ENCODE measurements around the gene EEIG2. TPM values are rescaled to one million over a fixed set of nuclear protein-coding genes. Genes with fewer than 3 reads are reported as not detected.
"Not testable (repeated sequence)": the region's sequence is repeated elsewhere in the genome, so short reads cannot be mapped to it uniquely, and the experiment has no call there.

EEIG2 gene
- 10 to 100 TPM in 1 of 3 donors, 1 to 10 TPM in 2; 1.8 to 17.5 (median 4.1) TPM for polyA plus RNA-seq

DNA sequence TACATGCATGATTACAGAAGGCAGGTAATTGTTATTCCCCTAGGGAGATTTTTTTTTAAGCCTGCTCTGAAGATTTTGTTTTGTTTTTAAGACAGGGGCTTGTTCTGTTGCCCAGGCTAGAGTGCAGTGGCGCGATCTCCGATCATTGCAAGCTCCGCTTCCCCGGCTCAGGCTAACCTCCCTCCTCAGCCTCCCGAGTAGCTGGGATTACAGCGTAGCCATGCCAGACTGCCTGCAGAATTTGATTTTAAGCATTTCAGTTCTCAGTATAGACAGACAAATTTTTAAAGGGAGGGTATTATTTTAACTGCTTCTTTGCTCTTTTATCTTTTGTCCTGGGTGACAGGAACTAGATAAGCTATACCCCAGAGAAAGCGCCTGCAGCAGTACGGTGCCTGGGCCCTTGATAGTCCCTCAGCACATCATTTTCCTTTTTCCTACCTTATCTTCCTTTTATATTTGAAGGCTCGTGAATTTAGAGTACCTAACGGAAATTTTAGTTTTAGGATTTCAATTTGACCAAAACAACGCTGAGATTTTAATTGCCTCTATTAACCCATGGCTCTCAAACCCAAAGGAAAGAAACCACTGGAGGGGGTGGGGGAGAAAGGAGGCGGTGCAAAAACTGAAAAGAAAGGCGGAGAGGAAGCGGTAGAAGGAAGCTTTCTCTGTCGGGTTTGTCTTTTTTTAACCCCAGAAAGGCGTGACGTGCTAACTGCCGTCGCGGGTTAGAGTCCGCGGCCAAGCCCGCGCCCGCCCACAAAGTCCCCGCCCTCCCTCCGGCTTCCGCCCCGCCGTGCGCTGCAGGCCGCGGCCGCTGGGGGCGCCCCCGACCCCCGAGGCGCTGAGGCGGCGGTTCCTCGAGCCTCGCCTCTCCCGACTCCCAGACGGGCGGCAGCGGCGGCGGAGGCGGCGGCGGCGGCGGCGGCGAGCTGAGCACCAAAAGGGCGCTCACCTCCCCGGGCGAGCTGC is at the start of gene EEIG2:
TSS of gene EEIG2 (plus strand) at position 886 of the 972 bp plus-strand sequence. CDS start 329 bp downstream, outside the sequence.
- 12 to 13% (median 12%) methylated on average over 55 to 59 of the region's 59 CpGs for WGBS, 3 donors
- no peak within 1 kb of the TSS for H3K27ac ChIP-seq (ENCODE audit: low read depth, low read length)

DNA sequence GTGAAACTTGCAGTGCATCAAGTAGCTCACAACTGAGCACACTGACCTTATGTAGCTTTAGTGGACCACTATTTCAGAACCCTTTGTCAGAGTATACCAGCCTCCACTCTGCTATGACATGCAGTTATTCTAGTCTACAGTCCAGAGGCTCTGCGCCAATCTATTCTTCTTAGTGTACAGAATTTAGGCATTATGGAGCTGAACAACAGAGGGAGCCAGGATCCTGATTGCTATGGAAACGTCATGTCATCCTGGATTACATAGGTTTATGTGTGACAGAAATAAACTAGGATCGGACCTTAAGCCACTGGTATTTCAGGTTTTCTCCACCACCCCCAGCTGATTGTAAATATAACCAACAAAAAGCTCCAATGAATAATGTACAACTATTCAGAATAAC is 48.1 kb upstream of the EEIG2 start:
- H3K27ac ChIP-seq (ENCODE audit: low read depth, low read length), result no peak overlapping the region
- 43 to 63% (median 61%) methylated on average over 3 of the region's 3 CpGs for WGBS, 3 donors

DNA sequence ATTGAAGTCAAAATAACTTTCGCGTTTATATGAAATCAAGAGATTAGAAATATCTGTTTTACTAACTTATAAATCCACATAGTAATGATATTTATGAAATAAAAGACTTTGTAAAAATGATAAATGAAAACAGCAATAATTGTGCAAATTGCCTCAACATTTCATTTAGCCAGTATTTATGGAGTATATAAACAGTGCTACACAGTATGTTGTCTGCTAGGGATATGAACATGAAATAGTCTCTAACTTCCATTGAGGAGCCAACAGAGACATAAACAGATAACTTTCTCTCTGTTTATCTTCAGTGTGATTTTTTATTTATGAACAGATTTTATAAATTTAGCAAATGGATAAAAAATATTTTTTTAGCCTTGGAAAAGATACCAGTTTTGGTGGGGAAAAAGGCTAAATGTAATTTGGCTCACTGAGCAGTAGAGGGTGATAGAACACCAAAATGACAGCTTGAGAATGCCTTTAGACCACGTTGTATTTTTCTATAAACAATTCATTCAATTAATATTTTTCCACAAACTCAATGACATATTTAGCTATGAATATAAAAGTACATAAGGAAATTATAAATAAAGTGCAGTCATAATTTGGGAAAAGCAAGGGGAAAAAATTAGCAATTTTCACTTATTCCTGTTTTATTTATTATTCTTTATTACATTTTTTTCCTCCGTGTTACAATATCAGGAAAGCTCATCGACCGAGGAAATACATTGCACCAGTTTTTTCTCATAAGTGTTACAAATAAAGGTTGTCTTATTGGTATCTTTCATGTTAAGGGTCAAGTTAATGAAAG is 47.5 kb upstream of the EEIG2 start:
- H3K27ac ChIP-seq (ENCODE audit: low read depth, low read length), result no peak overlapping the region
- 50 to 68% (median 64%) methylated on average over 6 of the region's 6 CpGs for WGBS, 3 donors

DNA sequence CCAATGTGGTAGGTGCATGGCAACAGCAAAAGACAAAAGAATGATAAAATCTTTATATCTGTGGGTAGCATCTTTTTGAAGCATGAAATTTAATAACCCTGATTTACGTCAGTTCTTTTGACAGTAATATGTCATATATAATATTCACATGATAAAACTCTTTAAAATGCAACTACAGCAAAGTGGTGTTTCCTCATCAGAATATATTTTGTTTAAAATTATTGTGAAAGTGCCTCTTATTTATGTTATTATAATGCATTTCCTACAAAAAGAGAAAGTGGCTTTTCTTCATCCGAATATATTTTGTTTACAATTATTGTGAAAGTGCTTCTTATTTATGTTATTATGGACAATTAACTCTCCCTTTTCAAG is 46.9 kb upstream of the EEIG2 start:
- 55 to 70% (median 66%) methylated on average over 2 of the region's 2 CpGs for WGBS, 3 donors
- H3K27ac ChIP-seq (ENCODE audit: low read depth, low read length), result no peak overlapping the region

DNA sequence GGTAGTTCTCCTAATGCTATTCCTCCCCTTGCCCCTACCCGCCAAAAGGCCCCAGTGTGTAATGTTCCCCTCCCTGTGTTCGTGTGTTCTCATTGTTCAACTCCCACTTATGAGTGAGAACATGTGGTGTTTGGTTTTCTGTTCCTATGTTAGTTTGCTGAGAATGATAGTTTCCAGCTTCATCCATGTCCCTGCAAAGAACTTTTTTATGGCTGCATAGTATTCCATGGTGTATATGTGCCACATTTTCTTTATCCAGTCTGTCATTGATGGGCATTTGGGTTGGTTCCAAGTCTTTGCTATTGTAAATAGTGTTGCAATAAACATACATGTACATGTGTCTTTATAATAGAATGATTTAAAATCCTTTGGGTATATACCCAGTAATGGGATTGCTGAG is 46.0 kb upstream of the EEIG2 start:
- H3K27ac ChIP-seq (ENCODE audit: low read depth, low read length), result not testable (repeated sequence)
- 93 to 98% (median 97%) methylated on average over 2 of the region's 2 CpGs for WGBS, 3 donors

DNA sequence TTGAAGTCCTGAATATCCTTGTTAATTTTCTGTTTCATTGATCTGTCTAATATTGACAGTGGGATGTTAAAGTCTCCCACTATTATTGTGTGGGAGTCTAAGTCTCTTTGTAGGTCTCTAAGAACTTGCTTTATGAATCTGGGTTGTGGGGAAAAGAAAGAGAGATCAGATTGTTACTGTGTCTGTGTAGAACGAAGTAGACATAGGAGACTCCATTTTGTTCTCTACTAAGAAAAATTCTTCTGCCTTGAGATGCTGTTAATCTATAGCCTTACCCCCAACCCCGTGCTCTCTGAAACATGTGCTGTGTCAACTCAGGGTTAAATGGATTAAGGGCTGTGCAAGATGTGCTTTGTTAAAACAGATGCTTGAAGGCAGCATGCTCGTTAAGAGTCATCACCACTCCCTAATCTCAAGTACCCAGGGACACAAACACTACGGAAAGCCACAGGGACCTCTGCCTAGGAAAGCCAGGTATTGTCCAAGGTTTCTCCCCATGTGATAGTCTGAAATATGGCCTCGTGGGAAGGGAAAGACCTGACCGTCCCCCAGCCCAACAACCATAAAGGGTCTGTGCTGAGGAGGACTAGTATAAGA is 42.5 kb upstream of the EEIG2 start:
- not testable (repeated sequence) for H3K27ac ChIP-seq (ENCODE audit: low read depth, low read length)
- 72 to 89% (median 78%) methylated on average over 6 of the region's 6 CpGs for WGBS, 3 donors

DNA sequence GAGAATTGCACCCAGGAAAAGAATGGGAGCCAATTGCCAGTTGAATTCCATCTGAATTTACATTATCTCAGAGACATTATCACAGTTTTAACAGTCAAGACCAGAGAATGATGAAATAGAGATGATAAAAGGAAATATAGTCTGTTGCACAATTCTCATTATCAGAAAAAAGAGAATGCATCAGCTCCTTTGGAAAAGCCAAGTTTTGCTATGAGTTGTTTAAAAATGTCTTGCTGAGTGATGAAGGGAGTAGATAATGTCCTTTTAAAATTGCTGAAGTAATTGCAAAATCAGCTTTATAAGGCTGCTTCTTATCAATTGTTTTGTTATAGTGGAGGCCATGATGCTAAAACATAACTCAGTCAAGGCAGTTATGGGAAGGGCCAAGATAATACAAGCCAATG is 37.9 kb upstream of the EEIG2 start:
- no peak overlapping the region for H3K27ac ChIP-seq (ENCODE audit: low read depth, low read length)

DNA sequence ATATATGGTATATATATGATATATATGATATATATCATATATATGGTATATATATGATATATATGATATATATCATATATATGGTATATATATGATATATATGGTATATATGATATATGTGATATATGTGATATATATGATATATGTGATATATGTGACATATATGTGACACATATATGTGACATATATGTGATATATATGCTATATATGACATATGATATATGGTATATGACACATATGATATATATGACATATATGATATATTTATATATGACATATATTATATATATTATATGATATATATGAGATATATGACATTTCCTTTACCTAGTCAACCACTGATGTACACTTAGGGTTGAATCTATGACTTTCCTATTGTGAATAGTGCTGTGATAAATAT is 36.1 kb upstream of the EEIG2 start:
- no peak overlapping the region for H3K27ac ChIP-seq (ENCODE audit: low read depth, low read length)

DNA sequence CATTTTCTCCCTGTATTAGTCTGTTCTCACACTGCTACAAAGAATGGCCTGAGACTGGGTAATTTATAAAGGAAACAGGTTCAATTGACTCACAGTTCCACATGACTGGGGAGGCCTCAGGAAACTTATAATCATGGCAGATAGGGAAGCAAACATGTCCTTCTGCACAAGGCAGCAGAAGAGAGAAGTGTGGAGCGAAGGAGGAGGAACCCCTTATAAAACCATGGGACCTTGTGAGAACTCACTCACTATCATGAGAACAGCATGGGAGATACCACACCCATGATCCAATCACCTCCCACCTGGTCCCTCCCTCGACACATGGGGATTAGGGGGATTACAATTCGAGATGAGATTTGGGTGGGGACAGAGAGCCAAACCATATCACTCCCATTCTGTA is 35.2 kb upstream of the EEIG2 start:
- 94 to 100% (median 98%) methylated on average over 3 of the region's 3 CpGs for WGBS, 3 donors
- H3K27ac ChIP-seq (ENCODE audit: low read depth, low read length), result no peak overlapping the region

DNA sequence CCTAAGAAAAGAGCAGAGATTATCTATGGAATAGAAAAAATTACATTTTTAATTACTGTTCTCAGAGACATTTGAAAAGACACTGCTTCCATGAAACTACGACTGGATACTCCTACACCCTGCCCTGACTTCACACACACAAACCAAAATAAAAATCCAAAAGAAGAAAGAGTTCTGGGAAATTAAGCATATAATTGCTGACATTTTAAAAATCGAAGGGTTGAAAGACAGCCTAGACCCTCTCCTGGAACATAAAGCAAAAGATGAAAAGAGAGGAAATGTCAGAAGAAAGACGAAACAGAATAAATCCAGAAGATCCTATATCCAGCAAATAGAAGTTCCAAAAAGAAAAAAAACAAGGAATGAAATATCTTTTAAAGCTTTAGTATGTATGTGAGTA is 32.8 kb upstream of the EEIG2 start:
- 59 to 85% (median 82%) methylated on average over 3 of the region's 3 CpGs for WGBS, 3 donors
- H3K27ac ChIP-seq (ENCODE audit: low read depth, low read length), result no peak overlapping the region

DNA sequence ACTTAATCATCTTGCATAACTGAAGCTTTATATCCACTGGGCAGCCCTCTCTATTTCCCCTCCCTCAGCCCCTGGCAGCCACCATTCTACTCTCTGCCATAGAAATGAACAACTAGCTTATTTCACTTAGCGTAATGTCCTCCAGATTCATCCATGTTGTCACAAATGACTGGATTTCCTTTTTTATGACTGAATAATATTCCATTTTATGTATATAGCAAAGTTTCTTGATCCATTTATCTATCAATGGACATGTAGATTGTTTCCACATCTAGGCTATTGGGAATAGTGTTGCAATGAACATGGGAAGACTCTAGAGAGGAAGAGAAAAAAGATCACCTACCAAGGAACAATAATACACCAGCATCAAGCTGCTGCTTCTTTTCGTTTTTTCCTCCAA is 32.1 kb upstream of the EEIG2 start:
- H3K27ac ChIP-seq (ENCODE audit: low read depth, low read length), result no peak overlapping the region
- 87 to 94% (median 94%) methylated on average over 2 of the region's 2 CpGs for WGBS, 3 donors

DNA sequence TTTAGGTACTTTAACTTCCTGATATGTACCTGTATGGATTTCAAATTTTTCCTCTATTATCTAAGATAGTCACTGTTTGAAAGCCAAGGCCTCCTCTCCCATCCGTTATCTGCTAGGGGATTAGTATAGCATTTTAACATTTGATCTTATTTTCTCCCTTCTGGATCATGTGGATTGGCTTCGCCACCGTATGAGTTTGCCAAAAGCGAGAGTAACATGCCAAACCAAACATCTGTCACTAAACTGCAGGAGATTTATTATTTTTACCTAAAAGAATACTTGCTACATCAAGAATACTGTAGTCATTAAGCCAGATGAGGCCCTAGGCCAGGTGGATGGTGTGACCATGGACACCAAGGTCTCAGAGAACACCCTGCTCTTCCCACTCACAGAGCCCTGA is 28.5 kb upstream of the EEIG2 start:
- H3K27ac ChIP-seq (ENCODE audit: low read depth, low read length), result no peak overlapping the region
- 35 to 65% (median 63%) methylated on average over 4 of the region's 4 CpGs for WGBS, 3 donors

DNA sequence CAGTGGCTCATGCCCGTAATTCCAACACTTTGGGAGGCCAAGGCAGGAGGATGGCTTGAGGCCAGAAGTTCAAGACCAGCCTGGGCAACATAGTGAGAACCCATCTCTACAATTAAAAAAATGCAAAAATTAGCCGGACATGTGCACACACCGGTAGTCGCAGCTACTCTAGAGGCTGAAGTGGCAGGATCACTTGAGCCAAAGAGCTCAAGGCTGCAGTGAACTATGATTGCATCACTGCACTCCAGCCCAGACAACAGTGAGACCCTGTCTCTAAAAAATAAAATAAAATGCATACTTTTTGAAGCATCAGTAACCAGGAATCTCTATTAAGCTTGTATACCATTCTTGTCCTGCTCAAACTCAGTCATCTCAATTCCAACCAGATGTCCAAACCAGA is 27.2 kb upstream of the EEIG2 start:
- no peak overlapping the region for H3K27ac ChIP-seq (ENCODE audit: low read depth, low read length)
- WGBS, 3 donors, result 63 to 64% (median 63%) methylated on average over 4 of the region's 4 CpGs

DNA sequence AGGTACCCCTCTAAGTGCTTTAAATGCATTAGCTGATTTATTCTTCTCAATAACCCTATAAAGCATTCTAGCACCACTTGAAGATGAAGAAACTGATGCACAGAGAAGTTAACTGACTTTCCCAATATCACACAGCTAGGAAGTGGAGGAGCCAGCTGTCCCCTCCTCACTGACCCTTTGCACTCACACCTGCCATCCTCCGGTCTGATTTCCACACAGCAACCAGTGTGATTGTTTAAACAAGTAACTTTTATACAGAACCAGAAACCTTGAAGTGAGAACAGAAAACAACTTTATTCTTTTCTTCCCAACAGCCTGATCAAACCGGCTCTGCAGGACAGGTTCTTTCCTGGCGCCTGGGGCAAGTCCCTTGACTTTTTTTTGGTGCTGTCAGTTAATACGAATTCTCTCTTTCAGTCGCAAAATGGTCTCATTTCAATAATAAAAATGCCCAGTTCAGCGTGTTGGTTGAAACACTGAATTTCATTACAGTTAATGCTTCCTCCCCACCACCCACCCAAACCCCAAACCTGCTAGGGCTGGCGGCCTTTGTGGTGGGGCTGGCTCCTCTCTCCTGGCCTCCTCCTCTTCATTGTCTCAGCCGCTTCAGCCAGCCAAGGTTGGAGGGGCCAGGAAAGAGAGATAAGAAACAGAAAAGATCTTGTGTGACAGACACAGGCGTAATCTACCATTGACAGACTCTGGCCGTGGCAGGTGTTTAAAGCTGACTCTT is 26.4 kb upstream of the EEIG2 start:
- 23 to 73% (median 64%) methylated on average over 10 of the region's 10 CpGs for WGBS, 3 donors
- H3K27ac ChIP-seq (ENCODE audit: low read depth, low read length), result no peak overlapping the region

DNA sequence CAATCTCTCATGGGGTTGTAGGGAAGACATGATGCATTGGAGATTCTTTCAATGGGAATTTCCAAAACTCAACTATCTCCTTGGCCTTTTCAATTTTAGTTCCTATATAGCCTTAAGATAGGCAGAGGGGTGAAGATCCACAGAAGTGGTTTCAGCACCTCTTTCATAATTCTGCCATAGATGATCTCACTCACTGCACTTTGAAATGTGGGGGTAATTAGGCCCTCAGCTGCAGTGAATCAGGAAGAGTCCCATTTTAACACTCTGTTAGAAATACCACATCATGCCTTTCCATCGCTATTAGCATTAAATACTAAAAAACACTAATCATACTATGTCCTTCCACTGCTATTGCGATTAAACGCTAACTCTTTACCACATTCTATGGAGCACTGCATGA is 25.1 kb upstream of the EEIG2 start:
- WGBS, 3 donors, result 98 to 99% (median 99%) methylated on average over 3 of the region's 3 CpGs
- H3K27ac ChIP-seq (ENCODE audit: low read depth, low read length), result no peak overlapping the region

DNA sequence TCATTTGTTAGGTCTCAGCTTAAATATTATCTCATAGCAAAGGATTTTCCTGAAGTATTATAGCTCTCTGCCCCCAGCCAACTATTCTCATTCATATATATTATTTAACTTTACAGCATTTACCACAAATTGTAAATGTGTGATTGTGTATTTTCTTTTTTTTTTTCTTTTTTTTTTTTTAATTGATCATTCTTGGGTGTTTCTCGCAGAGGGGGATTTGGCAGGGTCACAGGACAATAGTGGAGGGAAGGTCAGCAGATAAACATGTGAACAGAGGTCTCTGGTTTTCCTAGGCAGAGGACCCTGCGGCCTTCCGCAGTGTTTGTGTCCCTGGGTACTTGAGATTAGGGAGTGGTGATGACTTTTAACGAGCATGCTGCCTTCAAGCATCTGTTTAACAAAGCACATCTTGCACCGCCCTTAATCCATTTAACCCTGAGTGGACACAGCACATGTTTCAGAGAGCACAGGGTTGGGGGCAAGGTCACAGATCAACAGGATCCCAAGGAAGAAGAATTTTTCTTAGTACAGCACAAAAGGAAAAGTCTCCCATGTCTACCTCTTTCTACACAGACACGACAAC is 24.5 kb upstream of the EEIG2 start:
- 80 to 96% (median 95%) methylated on average over 2 of the region's 6 CpGs for WGBS, 3 donors
- H3K27ac ChIP-seq (ENCODE audit: low read depth, low read length), result not testable (repeated sequence)

DNA sequence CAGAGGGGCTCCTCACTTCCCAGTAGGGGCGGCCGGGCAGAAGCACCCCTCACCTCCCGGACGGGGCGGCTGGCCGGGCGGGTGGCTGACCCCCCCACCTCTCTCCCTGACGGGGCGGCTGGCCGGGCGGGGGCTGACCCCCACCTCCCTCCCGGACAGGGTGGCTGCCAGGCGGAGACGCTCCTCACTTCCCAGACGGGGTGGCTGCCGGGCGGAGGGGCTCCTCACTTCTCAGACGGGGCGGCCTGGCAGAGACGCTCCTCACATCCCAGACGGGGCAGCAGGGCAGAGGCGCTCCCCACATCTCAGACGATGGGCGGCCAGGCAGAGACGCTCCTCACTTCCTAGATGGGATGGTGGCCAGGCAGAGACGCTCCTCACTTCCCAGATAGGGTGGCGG is 23.9 kb upstream of the EEIG2 start:
- 94 to 98% (median 95%) methylated on average over 27 of the region's 27 CpGs for WGBS, 3 donors
- not testable (repeated sequence) for H3K27ac ChIP-seq (ENCODE audit: low read depth, low read length)

DNA sequence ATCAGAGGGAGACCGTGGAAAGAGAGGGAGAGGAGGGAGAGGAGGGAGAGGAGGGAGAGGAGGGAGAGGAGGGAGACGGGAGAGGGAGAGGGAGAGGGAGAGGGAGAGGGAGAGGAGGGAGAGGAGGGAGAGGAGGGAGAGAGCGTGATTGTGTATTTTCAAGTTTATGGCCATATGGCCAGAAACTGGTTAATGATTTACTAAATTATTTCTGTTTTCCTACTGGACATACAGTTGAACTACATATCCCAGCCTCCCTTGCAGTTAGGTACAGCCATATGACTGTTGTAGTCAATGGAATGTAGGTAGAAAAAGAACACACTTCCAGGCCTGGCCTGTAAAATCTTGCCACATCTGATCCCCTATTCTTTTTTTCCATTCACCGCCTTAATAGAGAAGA is 23.1 kb upstream of the EEIG2 start:
- WGBS, 3 donors, result 60 to 94% (median 91%) methylated on average over 4 of the region's 4 CpGs
- not testable (repeated sequence) for H3K27ac ChIP-seq (ENCODE audit: low read depth, low read length)

Measured in adipose tissue (tissue), 3 donors.